Measurements from ENCODE around the gene PFKFB2.

Gene PFKFB2

DNA sequence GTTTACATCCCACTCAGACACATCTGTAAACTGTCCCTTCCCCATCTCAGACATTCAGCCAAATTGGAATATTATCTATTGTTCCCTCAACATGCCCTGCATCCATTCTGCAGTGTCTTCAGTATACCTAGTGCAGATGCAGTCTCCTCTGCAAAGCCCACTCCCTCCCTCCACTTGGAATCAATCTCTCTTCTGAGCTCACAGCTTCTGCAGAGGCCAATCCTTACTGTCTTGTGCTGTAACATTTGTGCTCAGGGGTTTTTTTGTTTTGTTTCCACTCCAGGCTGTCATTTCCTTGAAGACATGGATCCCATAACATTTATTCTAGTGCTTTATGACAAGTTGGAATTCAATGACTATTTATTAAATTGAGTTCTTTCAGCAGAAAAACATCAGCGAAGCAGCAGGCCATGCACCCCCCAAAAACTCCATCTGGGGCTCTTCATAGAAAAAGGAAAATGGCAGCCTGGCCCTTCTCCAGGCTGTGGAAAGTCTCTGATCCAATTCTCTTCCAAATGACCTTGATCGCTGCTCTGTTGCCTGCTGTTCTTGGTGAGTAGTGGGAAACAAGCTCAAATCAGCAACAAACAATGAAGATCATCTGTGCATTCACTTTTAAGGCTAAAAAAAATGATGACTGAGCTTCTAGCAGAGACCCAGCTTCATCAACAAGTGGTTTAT lies 59.7 kb downstream of the PFKFB2 start:
- H3K27ac ChIP-seq, result no peak overlapping the region
- H3K9ac ChIP-seq, result no peak overlapping the region
- no peaks in the 10 kb centered on the region for H3K9me3 ChIP-seq (replicated peaks in 1 of 11)
- no peaks in the 10 kb centered on the region for H3K36me3 ChIP-seq
- no peaks in the 10 kb centered on the region for H3K27me3 ChIP-seq
- no peak overlapping the region for H3K4me3 ChIP-seq
- H3K4me2 ChIP-seq, result no peak overlapping the region
- no peak for TF ChIP-seq Cebpa-rat (IDR thresholded peaks at IDR 0.05)
- no peaks in the 10 kb centered on the region for H4K20me1 ChIP-seq
- no peaks in the 10 kb centered on the region for H3K4me1 ChIP-seq

DNA sequence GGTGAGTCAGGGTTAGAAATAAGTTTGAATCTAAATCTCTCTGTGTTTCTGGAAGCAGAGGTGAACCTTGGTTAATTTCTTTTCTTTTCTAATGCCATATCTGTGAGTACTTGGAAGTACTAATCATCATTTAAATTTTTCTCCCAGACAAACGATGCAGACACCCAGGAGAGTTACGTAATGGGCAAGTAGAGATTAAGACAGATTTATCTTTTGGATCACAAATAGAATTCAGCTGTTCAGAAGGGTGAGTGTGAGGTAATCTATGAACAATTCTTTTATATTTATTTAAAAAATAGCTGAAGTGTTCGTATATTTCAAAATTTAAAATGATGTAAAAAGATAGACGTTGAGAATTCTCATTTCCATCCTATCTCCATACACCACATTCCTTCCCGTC lies 62.2 kb downstream of the PFKFB2 start:
- Histone ChIP-seq H3K4me2 (no peak overlapping the region), H3K4me3 (no peak overlapping the region), H3K9me3 (replicated peaks in 1 of 11) (peaks cover 0 to 10% (median 0%) of the 10 kb centered on the region in 11 experiments; a peak in 2 of 22 replicates), H3K9ac (no peak overlapping the region), H3K4me1 (no peaks in the 10 kb centered on the region), H3K36me3 (no peaks in the 10 kb centered on the region), H4K20me1 (no peaks in the 10 kb centered on the region), H3K27ac (no peak overlapping the region), H3K27me3 (no peaks in the 10 kb centered on the region)
- no peak for TF ChIP-seq Cebpa-rat (IDR thresholded peaks at IDR 0.05)

GRCh38 chr1:207124389-207124788 lies 71.3 kb downstream of the PFKFB2 start:
- no peak for TF ChIP-seq Cebpa-rat (IDR thresholded peaks at IDR 0.05)
- H3K9ac ChIP-seq, result no peak overlapping the region
- H3K4me1 ChIP-seq, result no peaks in the 10 kb centered on the region
- H3K27ac ChIP-seq, result no peak overlapping the region
- no peaks in the 10 kb centered on the region for H3K36me3 ChIP-seq
- H4K20me1 ChIP-seq, result no peaks in the 10 kb centered on the region
- no peak overlapping the region for H3K4me3 ChIP-seq
- no peak overlapping the region for H3K4me2 ChIP-seq
- no peaks in the 10 kb centered on the region for H3K27me3 ChIP-seq
- H3K9me3 ChIP-seq (replicated peaks in 1 of 11), result peaks cover 21 to 43% (median 27%) of the 10 kb centered on the region in 11 experiments

- Histone ChIP-seq H3K9me3 (replicated peaks in 1 of 11) (peaks cover 35 to 67% (median 41%) of the 10 kb centered on the region in 11 experiments), H3K4me1 (no peaks in the 10 kb centered on the region), H3K27ac (no peak overlapping the region), H3K36me3 (no peaks in the 10 kb centered on the region), H3K27me3 (no peaks in the 10 kb centered on the region), H3K4me2 (no peak overlapping the region), H3K4me3 (no peak overlapping the region; a peak in 1 of 20 replicates), H4K20me1 (no peaks in the 10 kb centered on the region), H3K9ac (no peak overlapping the region)
- TF ChIP-seq Cebpa-rat (IDR thresholded peaks at IDR 0.05), result no peak
Measured at GRCh38 chr1:207128336-207128921, 75.4 kb downstream of the PFKFB2 start.

DNA sequence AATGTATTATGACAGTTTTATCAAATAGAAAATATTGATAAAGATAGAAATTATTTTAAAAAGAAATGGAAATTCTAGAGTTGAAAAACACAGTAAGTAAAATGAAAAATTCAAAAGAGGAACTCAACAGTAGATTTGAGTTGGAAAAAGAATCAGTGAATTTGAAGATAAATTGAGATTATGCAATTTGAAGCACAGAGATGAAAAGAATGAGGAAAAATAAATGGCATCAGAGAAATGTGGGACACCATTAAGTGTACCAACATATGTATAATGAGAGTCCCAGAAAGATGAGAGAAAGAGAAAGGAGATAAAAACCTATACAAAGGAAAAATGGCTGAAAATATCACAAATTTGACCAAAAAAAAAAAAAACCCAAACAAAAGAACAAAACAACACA lies 76.0 kb downstream of the PFKFB2 start:
- H3K4me1 ChIP-seq, result peaks cover 0 to 3% (median 0%) of the 10 kb centered on the region in 10 experiments; a peak in 6 of 20 replicates
- no peak overlapping the region for H3K4me2 ChIP-seq
- no peak overlapping the region for H3K27ac ChIP-seq
- TF ChIP-seq Cebpa-rat (IDR thresholded peaks at IDR 0.05), result no peak
- no peaks in the 10 kb centered on the region for H3K36me3 ChIP-seq
- H3K9me3 ChIP-seq (replicated peaks in 1 of 11), result peaks cover 35 to 67% (median 41%) of the 10 kb centered on the region in 11 experiments
- H4K20me1 ChIP-seq, result no peaks in the 10 kb centered on the region
- H3K27me3 ChIP-seq, result no peaks in the 10 kb centered on the region
- H3K4me3 ChIP-seq, result no peak overlapping the region
- no peak overlapping the region for H3K9ac ChIP-seq

All from BLaER1 treated with 17β-estradiol and CSF1 and Interleukin-3, amounts not matched to agents 10 nM and 100 nM (cell line).